Aorta (tissue), 5 donors: ENCODE results near the gene FLT3. TPM values are rescaled to one million over a fixed set of nuclear protein-coding genes. Genes with fewer than 3 reads are reported as not detected.

Source experiments
- ATAC-seq: fragments of 200-7000 bp; cut with Tn5 transposase; one replicate; pipeline ENCODE4 v1.9.1; 2022; ENCODE audit warnings: moderate library complexity; ENCODE audit not compliant: low FRiP score
- DNase-seq, 2 donors: peaks; one replicate each; pipeline ENCODE4 v3.0.0-alpha.2; 2020
- H3K27ac ChIP-seq, 2 donors: one replicate each; pipeline ENCODE4 v1.5.1; 2013; ENCODE audit warnings: low read length in 2 of 2, mild to moderate bottlenecking in 2 of 2, moderate library complexity in 2 of 2, control low read depth in 1 of 2, inconsistent platforms in 1 of 2, low read depth in 1 of 2
- H3K27me3 ChIP-seq, 2 donors: one replicate each; pipeline ENCODE4 v1.6.1; 2013; ENCODE audit warnings: control low read depth in 1 of 2, low read length in 1 of 2, mild to moderate bottlenecking in 1 of 2, moderate library complexity in 1 of 2; ENCODE audit not compliant: insufficient read depth in 2 of 2, control insufficient read depth in 1 of 2
- H3K36me3 ChIP-seq, 2 donors: one replicate each; pipeline ENCODE4 v1.6.1; 2013; ENCODE audit warnings: control low read depth in 1 of 2, low read length in 1 of 2, mild to moderate bottlenecking in 1 of 2; ENCODE audit not compliant: insufficient read depth in 2 of 2, control insufficient read depth in 1 of 2
- H3K4me1 ChIP-seq, 2 donors: one replicate each; pipeline ENCODE4 v1.6.1; 2013; ENCODE audit warnings: low read length in 2 of 2, control low read depth in 1 of 2, mild to moderate bottlenecking in 1 of 2, moderate library complexity in 1 of 2; ENCODE audit not compliant: insufficient read depth in 2 of 2, control insufficient read depth in 1 of 2
- H3K4me3 ChIP-seq, 2 donors: one replicate each; pipeline ENCODE4 v1.5.1; 2013; ENCODE audit warnings: low read length in 2 of 2, control low read depth in 1 of 2, mild to moderate bottlenecking in 1 of 2
- H3K9me3 ChIP-seq: one replicate; pipeline ENCODE4 v1.6.1; 2013; ENCODE audit warnings: mild to moderate bottlenecking, low read length; ENCODE audit not compliant: control insufficient read depth
- WGBS, 2 donors: extraction: QIAGEN DNeasy Blood & Tissue Kit; methylation state at CpG; one replicate each; pipeline ENCODE4 v1.1.7; 2013; 5-methylcytosine and 5-hydroxymethylcytosine counted together
- intact Hi-C, 2 donors: fragments of 100-400 bp; cut with DNase I; formaldehyde crosslinking; loops; one replicate each; pipeline versions ENCODE4 v1.14.2 to v1.15.0; 2022
- polyA plus RNA-seq, 2 donors: library from polyadenylated mRNA; stranded (reverse); fragments of 200-250 nt; gene quantifications; one replicate each; pipeline ENCODE4 v1.2.3, GENCODE V29; 2013
- total RNA-seq, 2 donors: library from RNA; stranded (reverse); fragmentation: NEBNext Ultra II Directional; extraction: Animal tissue kit (Norgen Biotek cat#: 25700); gene quantifications; one replicate each; pipeline ENCODE4 v1.2.1, GENCODE V29; 2021
- donor health status: healthy with polysubstance abuse.
- donor health status: Bipolar disorder and iron deficiency.
- donor health status: DM: no; HTN: no; CAD: no.
- donor health status: DM: no; HTN: no; CAD: no.
- donor health status: DM: yes; HTN: yes; CAD: no.

Gene FLT3
- total and polyA plus RNA-seq, 4 donors, result 0.13 to 0.52 (median 0.40) TPM

- Histone ChIP-seq H3K27me3 (no peaks in the 10 kb centered on the region), H3K36me3 (no peaks in the 10 kb centered on the region), H3K4me3 (no peak overlapping the region), H3K9me3 (no peaks in the 10 kb centered on the region), H3K4me1 (no peaks in the 10 kb centered on the region), H3K27ac (no peak overlapping the region)
- intact Hi-C loops, result no loop called here
- no peak for DNase-seq
- WGBS, 2 donors, result 2% methylated on average over 77 to 80 of the region's 80 CpGs
- ATAC-seq, result no peak
Measured at GRCh38 chr13:27977476-27978300, 122.7 kb downstream of the FLT3 start.

DNA sequence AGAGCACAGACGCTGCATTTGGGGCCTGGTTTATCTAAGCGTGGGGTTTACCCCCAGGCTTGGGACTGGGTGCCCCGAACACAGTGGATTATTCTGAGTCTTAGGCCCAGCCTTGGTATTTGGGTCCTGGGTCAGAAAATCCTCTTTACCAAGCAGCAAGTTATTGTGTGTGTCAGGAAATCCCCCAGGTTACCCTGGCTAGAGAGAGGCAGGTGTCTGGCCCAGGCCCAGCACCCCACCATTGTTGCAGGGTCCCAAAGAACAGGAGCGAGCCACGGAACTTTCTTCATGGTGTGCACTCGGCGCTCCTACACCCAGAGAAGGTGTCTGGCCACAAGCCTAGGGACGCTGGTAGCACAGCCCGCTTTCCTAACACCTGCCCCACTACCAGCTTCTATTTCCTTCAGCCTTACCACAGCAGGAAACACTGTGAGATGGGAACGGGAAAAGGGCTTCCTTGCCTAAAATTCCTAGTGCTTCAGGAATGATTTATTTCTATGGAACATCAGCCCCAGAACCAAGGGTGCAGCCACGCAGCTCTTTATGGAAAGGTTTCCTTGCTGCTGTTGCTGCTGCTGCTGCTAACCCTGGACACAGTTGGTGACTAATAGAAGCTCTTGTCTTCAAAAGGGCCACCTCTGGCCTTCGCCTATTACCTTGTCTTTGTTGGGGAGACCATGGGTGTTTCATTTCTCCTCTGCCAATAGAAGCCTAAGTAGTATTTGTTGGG lies 123.8 kb downstream of the FLT3 start:
- intact Hi-C loops, result no loop called here
- no peaks in the 10 kb centered on the region for H3K9me3 ChIP-seq
- H3K4me3 ChIP-seq, result no peak overlapping the region
- no peaks in the 10 kb centered on the region for H3K36me3 ChIP-seq
- no peaks in the 10 kb centered on the region for H3K27me3 ChIP-seq
- DNase-seq (no peak), ATAC-seq (no peak)
- H3K4me1 ChIP-seq, result no peaks in the 10 kb centered on the region
- H3K27ac ChIP-seq, result no peak overlapping the region
- 31 to 34% methylated on average over 12 of the region's 12 CpGs for WGBS, 2 donors

DNA sequence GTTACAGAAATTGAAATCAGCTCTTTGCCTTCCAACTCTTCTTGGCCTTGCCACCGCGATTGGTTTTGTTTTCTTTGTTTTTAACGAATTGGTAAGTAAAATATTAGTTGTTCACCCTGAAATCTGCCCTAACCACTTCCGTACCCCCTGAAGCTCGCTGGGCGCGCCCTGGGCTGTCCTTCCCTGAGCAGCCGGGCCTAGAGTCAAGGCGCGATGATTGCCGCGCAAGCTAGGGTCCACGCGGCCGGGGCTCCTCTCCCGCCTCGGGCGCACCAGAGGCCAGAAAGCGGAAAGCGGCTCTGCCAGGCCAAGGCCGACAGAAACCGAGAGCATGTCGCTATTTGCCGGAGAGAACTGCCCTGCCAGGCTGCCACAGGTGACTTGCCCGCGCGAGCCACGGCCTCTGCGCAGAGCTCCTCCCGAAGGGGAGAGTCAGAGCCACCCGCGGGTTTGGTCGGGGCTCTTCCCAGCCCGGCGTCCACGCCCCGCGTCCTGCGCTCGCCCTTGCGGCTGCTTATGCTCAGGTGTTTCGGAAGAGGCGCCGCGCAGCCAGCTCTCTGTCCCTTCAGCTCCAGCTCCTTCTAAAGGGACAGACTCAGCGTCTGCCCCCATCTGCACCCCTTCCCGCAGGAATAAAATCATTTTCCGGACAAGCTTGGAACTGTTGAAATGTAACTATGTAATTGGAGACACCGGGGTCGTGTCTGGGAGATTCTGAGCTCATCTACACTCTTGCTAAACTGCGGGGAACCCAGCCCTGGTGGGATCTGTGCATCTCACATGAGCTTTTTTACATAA lies 124.6 kb downstream of the FLT3 start:
- Histone ChIP-seq H3K27me3 (no peaks in the 10 kb centered on the region), H3K36me3 (no peaks in the 10 kb centered on the region), H3K4me3 (no peak overlapping the region), H3K4me1 (no peaks in the 10 kb centered on the region), H3K9me3 (no peaks in the 10 kb centered on the region), H3K27ac (no peak overlapping the region)
- intact Hi-C loops, result no loop called here
- WGBS, 2 donors, result 4 to 5% methylated on average over 51 of the region's 51 CpGs
- ATAC-seq, result no peak
- DNase-seq, result no peak

- H3K4me1 ChIP-seq, result no peaks in the 10 kb centered on the region
- no peaks in the 10 kb centered on the region for H3K27me3 ChIP-seq
- intact Hi-C loops, result no loop called here
- DNase-seq (no peak), ATAC-seq (no peak)
- no peaks in the 10 kb centered on the region for H3K9me3 ChIP-seq
- no peaks in the 10 kb centered on the region for H3K36me3 ChIP-seq
- WGBS, 2 donors, result 20 to 24% methylated on average over 7 of the region's 7 CpGs
- no peak overlapping the region for H3K4me3 ChIP-seq
- H3K27ac ChIP-seq, result no peak overlapping the region
Measured at GRCh38 chr13:27973961-27974662, 126.3 kb downstream of the FLT3 start.

- no peaks in the 10 kb centered on the region for H3K4me1 ChIP-seq
- no peaks in the 10 kb centered on the region for H3K27me3 ChIP-seq
- H3K27ac ChIP-seq, result no peak overlapping the region
- DNase-seq (no peak), ATAC-seq (no peak)
- intact Hi-C loops, result no loop called here
- H3K9me3 ChIP-seq, result no peaks in the 10 kb centered on the region
- H3K36me3 ChIP-seq, result no peaks in the 10 kb centered on the region
- H3K4me3 ChIP-seq, result no peak overlapping the region
- WGBS, 2 donors, result 50 to 61% methylated on average over 5 of the region's 5 CpGs
Measured at GRCh38 chr13:27973291-27973690, 127.1 kb downstream of the FLT3 start.

DNA sequence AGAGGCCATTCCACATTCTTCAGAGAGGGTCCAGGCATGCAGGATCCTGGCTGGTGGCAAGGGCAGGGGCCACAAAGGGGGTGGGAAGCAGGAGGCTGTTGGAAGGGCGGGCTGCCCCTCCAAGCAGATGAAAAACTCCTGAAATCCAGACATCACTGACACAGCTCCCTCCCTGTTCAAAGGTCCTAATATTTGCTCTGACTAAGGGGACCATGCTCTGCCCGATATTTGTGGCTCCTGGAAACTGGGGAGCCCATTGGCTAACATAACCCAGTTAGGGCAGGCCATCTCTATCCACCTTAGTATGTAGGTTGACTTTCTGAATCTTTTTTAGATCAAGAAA lies 127.9 kb downstream of the FLT3 start:
- DNase-seq, result no peak
- no peak for ATAC-seq
- 90 to 92% methylated on average over 2 of the region's 2 CpGs for WGBS, 2 donors
- Histone ChIP-seq H3K27me3 (no peaks in the 10 kb centered on the region), H3K27ac (no peak overlapping the region), H3K4me3 (no peak overlapping the region), H3K9me3 (no peaks in the 10 kb centered on the region), H3K36me3 (no peaks in the 10 kb centered on the region), H3K4me1 (no peaks in the 10 kb centered on the region)
- intact Hi-C loops, result no loop called here

GRCh38 chr13:27971776-27972477 lies 128.4 kb downstream of the FLT3 start:
- Histone ChIP-seq H3K27me3 (no peaks in the 10 kb centered on the region), H3K4me3 (no peak overlapping the region), H3K4me1 (no peaks in the 10 kb centered on the region), H3K9me3 (no peaks in the 10 kb centered on the region), H3K36me3 (no peaks in the 10 kb centered on the region), H3K27ac (no peak overlapping the region)
- ATAC-seq, result no peak
- 77 to 86% methylated on average over 7 of the region's 7 CpGs for WGBS, 2 donors
- no peak for DNase-seq
- intact Hi-C loops, result no loop called here

- Histone ChIP-seq H3K36me3 (no peaks in the 10 kb centered on the region), H3K4me1 (no peaks in the 10 kb centered on the region), H3K27ac (no peak overlapping the region), H3K4me3 (no peak overlapping the region), H3K27me3 (no peaks in the 10 kb centered on the region), H3K9me3 (no peaks in the 10 kb centered on the region)
- intact Hi-C loops, result no loop called here
- WGBS, 2 donors, result 80 to 81% methylated on average over 13 of the region's 13 CpGs
- DNase-seq, result no peak
- no peak for ATAC-seq
Measured at GRCh38 chr13:27971236-27971645, 129.1 kb downstream of the FLT3 start.
